OCI-LY3 (cell line): ENCODE results near the gene JPT2.

ENCODE experiments used
- CTCF ChIP-seq: fragments of 200-600, 300-600 bp; sonication (generic); IDR thresholded peaks from 2 replicates; pipeline ENCODE4 v1.5.1; 2014; ENCODE audit warnings: antibody characterized with exemption, low read length, low read depth
- EZH2phosphoT487 ChIP-seq: fragments of 200-600 bp; shearing (Covaris generic); IDR thresholded peaks from 2 replicates; pipeline ENCODE4 v1.6.1; 2018; ENCODE audit warnings: antibody characterized with exemption, mixed run types, low read depth

- TF ChIP-seq CTCF (no peak), EZH2phosphoT487 (no peak)
Measured at GRCh38 chr16:1740234-1740633, 62.2 kb downstream of the JPT2 start.
